Brain microvascular endothelial cell (primary cell): Measurements from ENCODE around the gene TBC1D21.

Source experiments
- DNase-seq: peaks from one replicate; pipeline ENCODE4 v3.0.0-alpha.2; 2020
- H3K27ac ChIP-seq: fragments of 250-450 bp; sonication (Bioruptor Pico); 2 replicates; pipeline ENCODE4 v1.5.1; 2020; ENCODE audit warnings: mild to moderate bottlenecking, moderate library complexity
- H3K27me3 ChIP-seq: fragments of 250-450 bp; sonication (Bioruptor Pico); replicated peaks from 2 replicates; pipeline ENCODE4 v1.5.1; 2020; ENCODE audit warnings: mild to moderate bottlenecking
- H3K36me3 ChIP-seq: fragments of 250-450 bp; sonication (Bioruptor Pico); replicated peaks from 2 replicates; pipeline ENCODE4 v1.5.1; 2020; ENCODE audit warnings: mild to moderate bottlenecking
- H3K4me3 ChIP-seq: 2 replicates; pipeline ENCODE4 v1.5.1; 2011; ENCODE audit warnings: low read depth, mild to moderate bottlenecking, control low read depth, low read length, moderate library complexity
- in situ Hi-C: cut with HindIII; loops from 2 replicates; pipeline ENCODE4 v1.10.0; 2017; ENCODE audit warnings: low sequenced_read_pairs, low pct_ligation_motif_present
- TF ChIP-seq, protein P1 (sequence below): IDR thresholded peaks from 2 replicates; pipeline ENCODE4 v1.5.1; 2011; ENCODE audit warnings: low read depth, mild to moderate bottlenecking, moderate library complexity, low read length, control low read depth, inconsistent platforms; ENCODE audit errors: missing control alignments

The TBC1D21 gene

DNA sequence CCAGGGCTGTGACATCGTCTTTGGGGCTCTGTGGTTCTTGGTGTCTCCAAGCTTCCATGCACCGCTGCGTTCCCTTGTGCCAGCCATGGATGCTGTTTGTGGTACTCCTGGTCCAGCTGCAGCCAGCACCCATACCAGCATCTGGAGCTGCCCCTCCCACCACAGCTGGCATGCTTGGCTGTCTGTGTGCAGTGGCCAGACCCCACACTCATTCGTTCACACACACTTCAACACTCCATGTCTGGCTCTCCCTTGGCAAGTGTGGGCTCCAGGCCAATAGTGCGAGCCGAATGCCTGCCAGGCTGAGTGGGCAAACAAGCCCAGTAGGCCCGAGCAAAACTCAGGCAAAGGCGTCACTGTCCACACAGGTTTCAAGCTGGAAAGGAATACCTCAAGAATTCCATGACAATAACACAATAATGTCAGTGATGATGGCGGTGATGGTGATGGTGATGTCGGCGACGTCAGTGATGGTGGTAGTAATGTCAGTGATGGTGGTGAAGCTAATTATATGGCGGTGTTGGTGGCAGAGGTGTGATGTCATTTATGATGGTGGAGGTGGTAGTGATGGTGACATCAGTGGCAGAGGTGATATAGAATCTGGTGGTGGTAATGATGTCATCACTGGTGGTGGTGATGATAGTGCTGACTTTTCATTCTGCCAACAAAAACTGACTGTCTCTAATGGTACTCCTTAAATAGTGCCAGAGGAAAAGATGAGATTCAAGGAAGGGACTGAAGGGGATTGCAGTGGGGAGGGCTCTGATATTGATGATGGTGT is 19.3 kb downstream of the TBC1D21 start:
- Histone ChIP-seq H3K27ac (no peak overlapping the region), H3K4me3 (no peak overlapping the region), H3K36me3 (no peaks in the 10 kb centered on the region), H3K27me3 (no peaks in the 10 kb centered on the region)
- in situ Hi-C loops, result no loop called here
- TF ChIP-seq, protein P1, sequence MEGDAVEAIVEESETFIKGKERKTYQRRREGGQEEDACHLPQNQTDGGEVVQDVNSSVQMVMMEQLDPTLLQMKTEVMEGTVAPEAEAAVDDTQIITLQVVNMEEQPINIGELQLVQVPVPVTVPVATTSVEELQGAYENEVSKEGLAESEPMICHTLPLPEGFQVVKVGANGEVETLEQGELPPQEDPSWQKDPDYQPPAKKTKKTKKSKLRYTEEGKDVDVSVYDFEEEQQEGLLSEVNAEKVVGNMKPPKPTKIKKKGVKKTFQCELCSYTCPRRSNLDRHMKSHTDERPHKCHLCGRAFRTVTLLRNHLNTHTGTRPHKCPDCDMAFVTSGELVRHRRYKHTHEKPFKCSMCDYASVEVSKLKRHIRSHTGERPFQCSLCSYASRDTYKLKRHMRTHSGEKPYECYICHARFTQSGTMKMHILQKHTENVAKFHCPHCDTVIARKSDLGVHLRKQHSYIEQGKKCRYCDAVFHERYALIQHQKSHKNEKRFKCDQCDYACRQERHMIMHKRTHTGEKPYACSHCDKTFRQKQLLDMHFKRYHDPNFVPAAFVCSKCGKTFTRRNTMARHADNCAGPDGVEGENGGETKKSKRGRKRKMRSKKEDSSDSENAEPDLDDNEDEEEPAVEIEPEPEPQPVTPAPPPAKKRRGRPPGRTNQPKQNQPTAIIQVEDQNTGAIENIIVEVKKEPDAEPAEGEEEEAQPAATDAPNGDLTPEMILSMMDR, result no peak
- DNase-seq, result no peak

DNA sequence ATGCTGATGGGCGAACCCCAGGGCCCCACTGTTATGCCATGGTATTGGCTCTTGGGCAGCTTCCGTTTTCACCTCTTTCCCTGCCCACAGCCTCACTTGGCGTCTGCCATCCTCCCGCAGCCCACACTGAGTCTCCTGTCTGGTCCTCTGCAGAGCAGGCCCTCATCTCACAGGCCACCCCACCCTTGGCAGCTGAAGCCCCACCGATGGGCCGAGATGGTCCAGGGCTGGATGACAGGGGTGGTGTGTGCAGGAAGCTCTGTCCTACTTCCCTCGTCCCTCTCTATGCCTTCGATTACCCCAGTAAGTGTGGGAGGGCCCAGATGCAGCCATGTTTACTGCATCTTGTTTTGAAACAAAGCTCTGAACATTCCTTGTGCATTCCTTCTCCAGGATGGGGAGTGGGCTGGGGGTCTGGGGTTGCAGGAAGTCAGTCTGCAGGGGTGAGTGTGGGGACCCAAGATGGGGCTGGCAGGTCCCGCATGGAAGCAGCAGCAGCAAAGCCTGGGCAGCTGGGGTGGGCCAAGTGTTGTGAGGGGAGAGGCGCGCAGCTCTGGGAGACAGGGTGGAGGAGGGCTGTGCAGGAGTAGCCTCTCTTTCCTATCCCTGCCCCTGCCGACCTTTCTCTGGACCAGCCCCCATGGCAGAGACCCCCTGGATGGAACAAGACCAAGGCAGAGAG is 20.9 kb downstream of the TBC1D21 start:
- Histone ChIP-seq H3K27me3 (no peaks in the 10 kb centered on the region), H3K36me3 (no peaks in the 10 kb centered on the region), H3K4me3 (no peak overlapping the region), H3K27ac (no peak overlapping the region)
- no peak for DNase-seq
- TF ChIP-seq, protein P1, result no peak
- in situ Hi-C loops, result no loop called here

DNA sequence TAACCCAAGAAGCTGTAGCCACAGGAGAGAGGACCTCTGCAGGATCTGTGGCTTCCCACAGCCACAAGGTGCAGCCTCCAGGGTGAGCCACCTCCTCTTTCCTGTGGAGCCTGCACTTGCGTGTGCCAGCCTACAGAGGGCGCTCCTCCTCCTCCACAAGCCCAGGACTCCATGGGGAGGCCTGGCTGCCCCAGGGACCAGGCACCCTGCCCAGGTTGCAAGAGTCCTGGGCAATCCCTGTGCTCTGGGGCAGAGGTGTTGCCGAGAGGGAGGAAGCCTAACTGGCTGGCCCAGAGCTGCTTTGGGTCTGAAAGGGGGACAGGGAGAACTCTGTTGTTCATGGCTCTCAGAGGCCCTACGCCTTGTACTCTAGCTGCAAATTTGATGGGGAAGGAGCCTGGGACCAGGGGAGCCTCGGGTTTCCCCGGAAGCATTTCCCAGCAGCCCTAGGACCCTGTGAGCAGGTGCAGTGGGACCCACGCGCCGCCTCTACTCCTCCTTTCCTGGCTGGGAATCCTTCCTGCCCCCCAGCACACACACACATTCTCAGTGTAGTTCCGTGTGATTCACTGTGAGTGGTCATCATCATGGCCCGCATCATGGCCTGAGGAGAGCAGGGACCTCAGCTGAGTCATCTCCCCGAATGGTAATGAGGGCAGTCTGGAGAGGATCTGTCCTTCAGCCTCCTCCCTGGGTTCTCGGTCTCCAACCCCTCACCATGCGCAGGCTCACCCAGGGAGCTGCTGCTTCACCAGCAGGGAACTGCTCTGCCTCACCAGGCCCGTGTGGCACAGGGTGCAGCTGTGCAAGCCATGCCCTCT is 24.3 kb downstream of the TBC1D21 start:
- Histone ChIP-seq H3K27me3 (no peaks in the 10 kb centered on the region), H3K36me3 (no peaks in the 10 kb centered on the region), H3K4me3 (no peak overlapping the region), H3K27ac (peak overlapping the region; percentile 49)
- in situ Hi-C loops, result no loop called here
- DNase-seq, result peak; percentile 84
- TF ChIP-seq, protein P1, result peak; percentile 99

DNA sequence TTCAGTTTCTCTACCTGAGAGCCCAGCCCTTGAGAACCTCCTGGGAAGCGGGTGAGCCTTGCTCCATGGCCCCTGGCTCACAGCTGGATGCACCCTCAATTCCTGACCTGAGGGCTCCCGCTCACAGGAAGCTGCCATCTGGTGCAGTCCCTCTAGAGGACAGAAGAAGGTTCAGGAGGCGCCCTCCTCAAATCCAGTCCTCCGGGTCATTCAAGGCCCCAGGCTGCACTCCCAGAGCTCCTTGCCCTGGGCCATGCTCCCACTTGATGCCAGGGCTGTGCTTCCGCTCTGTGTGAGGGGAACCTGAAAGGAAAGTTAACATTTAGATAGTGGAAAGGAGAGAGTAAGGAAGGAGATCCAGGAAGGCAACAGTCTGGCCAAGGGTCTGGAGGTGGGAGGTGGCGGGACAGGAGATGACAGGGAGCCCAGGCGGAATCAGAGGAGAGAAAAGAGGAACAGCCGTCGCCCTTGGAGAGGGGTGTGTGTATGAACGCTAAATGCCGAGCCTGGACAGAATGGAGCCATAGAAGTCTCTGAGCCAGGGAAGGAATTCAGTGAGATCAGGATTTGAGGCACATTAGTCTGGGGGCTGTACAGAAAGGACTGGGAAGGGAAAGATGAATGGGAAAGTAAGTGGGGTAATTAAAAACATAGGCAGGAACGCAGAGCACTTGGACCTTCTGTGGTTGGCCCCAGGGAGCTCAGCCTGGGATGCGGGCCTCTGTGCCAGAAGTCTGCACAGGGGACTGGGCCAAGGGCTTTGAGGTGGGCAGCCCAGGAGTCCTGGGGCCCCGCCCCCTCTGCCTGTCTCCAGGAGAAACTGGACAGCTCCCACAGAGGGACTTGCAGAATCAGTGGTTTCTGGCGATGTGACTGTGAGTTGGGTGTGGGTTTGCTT is 26.1 kb downstream of the TBC1D21 start:
- H3K36me3 ChIP-seq, result no peaks in the 10 kb centered on the region
- no peak overlapping the region for H3K4me3 ChIP-seq
- in situ Hi-C loops, result no loop called here
- TF ChIP-seq, protein P1, result no peak
- H3K27ac ChIP-seq, result no peak overlapping the region
- H3K27me3 ChIP-seq, result no peaks in the 10 kb centered on the region
- no peak for DNase-seq

DNA sequence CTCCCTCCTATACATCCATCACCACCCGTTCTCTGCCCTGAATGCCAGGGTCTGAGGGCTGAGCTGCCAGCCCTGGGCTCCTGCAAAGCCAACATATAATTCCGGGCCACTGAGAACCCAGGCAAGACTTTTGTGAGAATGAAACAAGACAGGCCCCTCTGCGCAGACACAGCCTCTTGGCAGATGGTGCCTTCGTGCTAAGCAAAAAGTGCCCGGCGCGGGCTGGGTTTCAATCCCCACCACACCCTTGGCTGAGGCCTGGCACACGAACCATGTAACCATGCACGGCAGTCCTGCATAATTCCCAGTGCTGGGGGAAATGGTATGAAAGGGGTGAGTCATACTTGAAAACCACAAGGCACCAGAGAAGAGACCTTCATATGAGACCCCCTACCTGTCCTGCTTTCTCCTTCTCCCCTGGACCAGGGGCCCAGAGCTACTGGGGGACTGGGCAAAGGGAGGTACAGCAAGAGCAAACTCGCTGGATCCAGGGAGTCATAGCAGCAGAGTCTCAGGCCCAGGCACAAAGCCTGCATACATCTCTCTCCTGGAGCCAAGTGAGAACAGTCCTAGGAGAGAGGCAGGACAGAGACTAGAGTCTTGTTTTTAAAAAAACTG is 26.8 kb downstream of the TBC1D21 start:
- Histone ChIP-seq H3K4me3 (no peak overlapping the region), H3K27me3 (no peaks in the 10 kb centered on the region), H3K36me3 (no peaks in the 10 kb centered on the region), H3K27ac (no peak overlapping the region)
- TF ChIP-seq, protein P1, result no peak
- no peak for DNase-seq
- in situ Hi-C loops, result no loop called here
